SK-N-MC (cell line): ENCODE results near the gene RPA3.

Experiments used
- EZH2 ChIP-seq: fragments of 200-600 bp; sonication (generic); IDR thresholded peaks from one replicate; pipeline ENCODE4 v1.6.1; 2017; ENCODE audit warnings: antibody characterized with exemption
- POLR2AphosphoS5 ChIP-seq: IDR thresholded peaks from 2 replicates; pipeline ENCODE4 v1.6.1; 2012; ENCODE audit warnings: mild to moderate bottlenecking, low read depth, low read length, borderline replicate concordance

DNA sequence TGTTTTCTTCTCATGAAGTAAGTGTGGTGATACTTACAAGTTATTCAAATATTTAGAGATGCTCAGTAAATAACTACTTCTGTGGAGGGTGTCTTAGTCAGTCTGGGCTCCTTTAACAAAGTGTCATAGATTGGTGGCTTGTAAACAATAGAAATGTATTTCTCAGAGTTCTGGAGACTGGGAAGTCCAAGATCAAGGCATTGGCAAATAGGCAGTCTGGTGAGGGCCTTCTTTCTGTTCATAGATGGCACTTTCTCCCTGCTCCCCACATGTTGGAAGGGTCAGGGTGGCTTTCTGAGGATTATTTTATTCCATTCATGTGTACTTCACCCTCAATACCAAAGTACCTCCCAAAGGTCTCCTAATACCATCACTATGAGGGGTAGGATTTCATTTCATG lies 18.4 kb downstream of the RPA3 start:
- TF ChIP-seq EZH2 (no peak), POLR2AphosphoS5 (no peak)
